Femur (tissue), 1 donor: ENCODE data around the gene OR10S1.
"Not testable (repeated sequence)": the region's sequence is repeated elsewhere in the genome, so short reads cannot be mapped to it uniquely, and the experiment has no call there.

Experiments
- DNase-seq: peaks from one replicate; pipeline ENCODE4 v3.0.0-alpha.2; 2017

The OR10S1 gene

GRCh38 chr11:123977731-123978347, at the start of gene OR10S1:
Gene OR10S1 (minus strand): TSS chr11:123977781. CDS start chr11:123977664, 117 bp downstream.
- DNase-seq = no peak

GRCh38 chr11:124026498-124026897, 48.9 kb upstream of the OR10S1 start, which contains the start of gene OR10G8:
Gene OR10G8 (plus strand): TSS chr11:124026798. CDS start chr11:124029623, 2,825 bp downstream.
- no peak for DNase-seq

DNA sequence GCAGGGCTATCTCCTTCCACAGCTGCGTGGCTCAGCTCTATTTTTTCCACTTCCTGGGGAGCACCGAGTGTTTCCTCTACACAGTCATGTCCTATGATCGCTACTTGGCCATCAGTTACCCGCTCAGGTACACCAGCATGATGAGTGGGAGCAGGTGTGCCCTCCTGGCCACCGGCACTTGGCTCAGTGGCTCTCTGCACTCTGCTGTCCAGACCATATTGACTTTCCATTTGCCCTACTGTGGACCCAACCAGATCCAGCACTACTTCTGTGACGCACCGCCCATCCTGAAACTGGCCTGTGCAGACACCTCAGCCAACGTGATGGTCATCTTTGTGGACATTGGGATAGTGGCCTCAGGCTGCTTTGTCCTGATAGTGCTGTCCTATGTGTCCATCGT, 38.3 kb upstream of the OR10S1 start:
- DNase-seq = not testable (repeated sequence)

GRCh38 chr11:124012697-124013096, 35.1 kb upstream of the OR10S1 start, which contains the start of gene OR10G4:
Gene OR10G4 (plus strand): TSS chr11:124012997. CDS start chr11:124015575, 2,578 bp downstream.
- DNase-seq = no peak

DNA sequence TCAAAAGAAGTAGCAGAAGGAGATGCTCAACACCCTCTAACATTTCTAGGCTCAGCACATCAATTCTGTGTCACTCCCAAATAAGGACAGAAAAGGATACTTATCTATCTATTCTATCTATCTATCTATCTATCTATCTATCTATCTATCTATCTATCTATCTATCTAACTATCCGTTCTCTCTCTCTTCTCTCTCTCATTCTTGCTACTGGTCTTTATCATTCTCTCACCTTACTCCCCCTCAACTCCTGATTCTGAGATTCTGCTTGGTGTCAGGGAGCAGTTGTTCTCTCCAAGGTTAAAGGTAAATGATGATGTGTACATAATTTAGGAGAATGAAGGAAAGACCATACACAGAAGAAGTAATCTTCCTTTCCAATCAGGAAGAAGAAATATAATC, 17.5 kb upstream of the OR10S1 start, which contains the start of gene OR10G6:
Gene OR10G6 (minus strand): TSS at position 43 of the 400 bp plus-strand sequence. CDS start 0 bp downstream, at position 43.
- DNase-seq = no peak

GRCh38 chr11:123979311-123979710, 1.7 kb upstream of the OR10S1 start:
- DNase-seq = no peak

GRCh38 chr11:123976770-123977560, 616 bp downstream of the OR10S1 start:
- no peak for DNase-seq

DNA sequence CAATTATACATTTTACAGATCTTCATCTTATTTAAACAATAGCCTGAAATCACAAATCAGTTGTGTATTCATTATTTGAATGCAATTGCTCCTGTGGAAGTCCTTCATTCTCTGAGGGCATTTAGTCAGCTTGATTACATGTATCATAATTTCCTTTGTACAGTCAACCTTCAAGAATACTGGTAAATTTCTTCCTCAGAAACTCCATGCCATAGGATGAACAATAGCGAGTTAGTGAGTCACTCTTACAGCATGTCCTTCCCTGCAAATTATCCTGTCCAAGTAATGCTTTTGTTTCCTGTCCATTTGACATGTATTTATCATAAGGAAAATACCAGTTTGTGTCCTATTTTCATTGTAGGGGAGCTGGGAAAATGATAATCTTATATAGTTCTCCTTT, 3.8 kb downstream of the OR10S1 start:
- DNase-seq = no peak

DNA sequence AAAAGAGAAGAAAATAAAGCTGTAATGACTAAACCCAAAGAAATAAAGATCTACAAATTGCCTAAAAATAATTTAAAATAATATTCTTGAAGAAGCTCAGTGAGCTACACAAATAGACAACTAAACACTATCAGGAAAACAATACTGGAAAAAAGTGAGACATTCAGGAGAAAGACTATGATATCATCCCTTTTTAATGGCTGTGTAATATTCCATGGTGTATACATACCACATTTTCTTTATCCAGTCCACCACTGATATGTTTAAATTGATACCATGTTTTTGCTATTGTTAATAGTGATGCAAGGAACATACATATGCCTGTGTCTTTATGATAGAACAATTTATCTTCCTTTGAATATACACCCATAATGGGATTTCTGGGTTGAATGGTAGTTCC, 20.8 kb downstream of the OR10S1 start:
- no peak for DNase-seq

DNA sequence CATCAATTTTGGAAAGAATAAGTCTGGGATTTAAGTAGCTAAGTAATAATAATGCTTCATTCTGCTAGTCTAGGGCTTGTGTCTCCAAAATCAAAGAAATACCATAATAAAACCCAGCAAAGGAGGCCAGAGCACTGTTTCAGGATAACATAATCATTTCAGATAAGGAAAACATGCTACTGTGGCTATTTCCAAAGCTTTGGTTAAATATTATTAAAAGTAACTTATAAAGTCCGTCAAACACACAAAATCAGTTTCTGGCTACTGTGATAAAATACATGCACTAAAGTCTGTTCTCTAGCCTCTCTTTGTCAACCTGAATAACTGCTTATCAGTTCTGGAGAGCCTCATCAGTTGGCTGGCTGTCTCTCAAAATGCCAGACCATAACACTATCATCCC, 32.4 kb downstream of the OR10S1 start:
- DNase-seq = no peak

DNA sequence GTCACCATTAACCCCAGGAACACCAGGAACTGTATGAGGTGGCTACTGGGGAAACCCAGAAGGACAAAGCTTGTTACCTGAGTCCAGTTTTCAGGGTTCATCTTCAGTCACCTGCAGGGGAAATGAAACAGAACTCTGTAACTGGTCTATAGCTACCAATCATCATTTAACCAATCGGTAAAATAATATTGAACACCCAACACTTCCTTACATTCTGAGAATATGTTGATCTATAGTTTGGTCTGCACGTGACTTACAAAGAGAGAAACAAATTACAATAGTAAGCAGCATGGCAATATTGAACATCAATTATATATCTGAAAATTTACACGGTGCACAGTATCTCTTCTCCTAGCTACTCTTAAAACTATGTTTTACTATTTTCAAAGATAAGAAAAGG, 33.8 kb downstream of the OR10S1 start, which contains the start of gene OR6T1:
Gene OR6T1 (minus strand): TSS at position 101 of the 400 bp plus-strand sequence. CDS start 0 bp downstream, at position 101.
- no peak for DNase-seq

DNA sequence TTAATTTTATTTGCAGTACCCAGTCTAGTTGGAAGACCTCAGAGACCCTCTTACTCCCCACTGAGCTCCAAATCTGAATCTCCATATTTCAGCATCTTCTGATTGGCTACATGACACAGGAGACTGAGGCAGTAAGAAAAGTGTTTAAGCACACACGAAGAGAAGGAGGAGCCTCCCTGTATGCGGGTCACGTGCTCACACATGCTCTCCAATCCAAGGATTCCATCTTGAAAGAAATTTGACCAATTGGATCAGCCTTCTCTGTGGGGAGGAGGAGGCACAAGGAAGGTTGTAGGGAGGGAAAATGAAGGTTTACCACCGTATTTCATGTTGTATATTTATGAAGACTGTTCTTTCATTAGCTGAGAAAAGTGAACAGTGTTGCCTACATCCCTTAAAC, 35.2 kb downstream of the OR10S1 start:
- no peak for DNase-seq

DNA sequence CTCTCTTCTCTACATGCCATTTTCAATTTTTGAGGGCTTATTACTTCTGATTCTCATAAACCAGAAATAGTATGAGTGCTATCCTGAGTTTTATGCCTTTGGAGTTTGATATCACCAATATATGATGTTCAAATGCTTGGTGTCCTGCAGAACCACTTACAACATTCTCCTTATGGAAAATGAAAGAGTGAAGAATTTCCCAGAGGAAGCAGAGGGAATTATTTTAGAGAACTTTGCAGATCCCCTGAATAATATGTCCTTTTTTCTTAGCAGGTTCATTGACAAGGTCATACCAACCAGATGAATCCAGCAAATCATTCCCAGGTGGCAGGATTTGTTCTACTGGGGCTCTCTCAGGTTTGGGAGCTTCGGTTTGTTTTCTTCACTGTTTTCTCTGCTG, 38.3 kb downstream of the OR10S1 start, which contains the start of gene OR4D5:
Gene OR4D5 (plus strand): TSS at position 301 of the 400 bp plus-strand sequence. CDS start 0 bp downstream, at position 301.
- DNase-seq = no peak
